ENCODE results near the gene VPS16.
A peak's percentile ranks its signal among the peaks of the same experiment; 100 is the strongest.
"Not testable (repeated sequence)": the region's sequence is repeated elsewhere in the genome, so short reads cannot be mapped to it uniquely, and the experiment has no call there.

VPS16 gene

GRCh38 chr20:2799688-2800520 is 40.6 kb upstream of the VPS16 start:
- H3K27me3 ChIP-seq (ENCODE audit: control insufficient read depth, insufficient read depth, low read length) = peaks cover 46% of the 10 kb centered on the region
- H3K4me3 ChIP-seq (ENCODE audit: low read depth, low read length) = peak overlapping the region; percentile 86
- H3K36me3 ChIP-seq (ENCODE audit: control insufficient read depth, insufficient read depth, low read length) = peaks cover 19% of the 10 kb centered on the region
- H3K4me1 ChIP-seq (ENCODE audit: control insufficient read depth, insufficient read depth, low read length) = peaks cover 5% of the 10 kb centered on the region
- no peaks in the 10 kb centered on the region for H3K9me3 ChIP-seq (ENCODE audit: control insufficient read depth, insufficient read depth, low read length)
- H3K9ac ChIP-seq (ENCODE audit: low read depth, low read length) = peak overlapping the region; percentile 2

GRCh38 chr20:2800521-2801285 is 39.8 kb upstream of the VPS16 start, which contains the start of gene CPXM1:
CPXM1 (minus strand) TSS chr20:2800627; CDS start chr20:2800572, 55 bp downstream.
- Histone ChIP-seq H3K9me3 (ENCODE audit: control insufficient read depth, insufficient read depth, low read length) (no peaks in the 10 kb centered on the region), H3K27me3 (ENCODE audit: control insufficient read depth, insufficient read depth, low read length) (peaks cover 54% of the 10 kb centered on the region), H3K4me1 (ENCODE audit: control insufficient read depth, insufficient read depth, low read length) (peaks cover 5% of the 10 kb centered on the region), H3K36me3 (ENCODE audit: control insufficient read depth, insufficient read depth, low read length) (peaks cover 15% of the 10 kb centered on the region), H3K4me3 (ENCODE audit: low read depth, low read length) (peak within 1 kb of the TSS; percentile 86), H3K9ac (ENCODE audit: low read depth, low read length) (peak within 1 kb of the TSS; percentile 2)

GRCh38 chr20:2801286-2801728 is 39.2 kb upstream of the VPS16 start:
- H3K9me3 ChIP-seq (ENCODE audit: control insufficient read depth, insufficient read depth, low read length) = no peaks in the 10 kb centered on the region
- H3K27me3 ChIP-seq (ENCODE audit: control insufficient read depth, insufficient read depth, low read length) = peaks cover 60% of the 10 kb centered on the region
- H3K36me3 ChIP-seq (ENCODE audit: control insufficient read depth, insufficient read depth, low read length) = peaks cover 15% of the 10 kb centered on the region
- H3K9ac ChIP-seq (ENCODE audit: low read depth, low read length) = no peak overlapping the region
- H3K4me3 ChIP-seq (ENCODE audit: low read depth, low read length) = peak overlapping the region; percentile 75
- peaks cover 5% of the 10 kb centered on the region for H3K4me1 ChIP-seq (ENCODE audit: control insufficient read depth, insufficient read depth, low read length)

DNA sequence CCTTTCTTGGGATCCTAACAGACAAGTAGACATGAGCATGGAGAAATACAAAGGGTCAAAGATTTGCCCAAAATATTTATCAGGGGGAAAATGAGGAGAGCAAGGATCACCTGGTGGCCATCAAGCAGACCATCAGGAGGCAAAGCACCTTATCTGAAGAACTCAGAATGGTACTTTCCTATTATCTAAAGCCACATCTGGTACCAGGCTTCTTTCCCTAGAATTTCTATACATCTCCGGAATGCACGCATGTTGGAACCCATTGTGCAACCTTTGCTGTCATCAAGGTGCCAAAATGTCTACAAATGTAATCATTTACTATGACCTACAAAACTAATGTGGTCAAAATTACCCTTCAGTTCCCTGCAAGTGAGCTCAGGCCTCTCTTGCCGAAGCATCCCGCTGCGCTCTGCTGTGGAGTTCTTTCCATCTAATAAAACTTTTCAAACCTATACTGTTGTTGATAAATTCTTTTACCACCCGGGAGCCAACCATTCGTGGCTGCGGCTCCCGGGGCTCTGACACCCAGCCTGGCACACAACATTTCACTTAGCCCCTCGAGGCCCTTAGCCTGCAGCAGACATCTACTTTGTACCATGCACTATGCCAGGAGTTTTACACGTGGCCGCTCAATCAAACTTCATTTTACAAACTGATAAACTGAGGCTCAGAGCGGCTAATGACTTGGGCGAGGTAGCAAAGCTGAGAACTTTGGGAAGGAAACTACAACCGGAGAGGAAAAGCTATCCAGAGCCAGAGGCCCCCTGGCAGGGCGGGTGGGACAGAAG is 36.3 kb upstream of the VPS16 start:
- Histone ChIP-seq H3K27me3 (ENCODE audit: control insufficient read depth, insufficient read depth, low read length) (peaks cover 73% of the 10 kb centered on the region), H3K4me1 (ENCODE audit: control insufficient read depth, insufficient read depth, low read length) (peaks cover 2% of the 10 kb centered on the region), H3K9ac (ENCODE audit: low read depth, low read length) (no peak overlapping the region), H3K4me3 (ENCODE audit: low read depth, low read length) (peak overlapping the region; percentile 13), H3K9me3 (ENCODE audit: control insufficient read depth, insufficient read depth, low read length) (no peaks in the 10 kb centered on the region), H3K36me3 (ENCODE audit: control insufficient read depth, insufficient read depth, low read length) (no peaks in the 10 kb centered on the region)

DNA sequence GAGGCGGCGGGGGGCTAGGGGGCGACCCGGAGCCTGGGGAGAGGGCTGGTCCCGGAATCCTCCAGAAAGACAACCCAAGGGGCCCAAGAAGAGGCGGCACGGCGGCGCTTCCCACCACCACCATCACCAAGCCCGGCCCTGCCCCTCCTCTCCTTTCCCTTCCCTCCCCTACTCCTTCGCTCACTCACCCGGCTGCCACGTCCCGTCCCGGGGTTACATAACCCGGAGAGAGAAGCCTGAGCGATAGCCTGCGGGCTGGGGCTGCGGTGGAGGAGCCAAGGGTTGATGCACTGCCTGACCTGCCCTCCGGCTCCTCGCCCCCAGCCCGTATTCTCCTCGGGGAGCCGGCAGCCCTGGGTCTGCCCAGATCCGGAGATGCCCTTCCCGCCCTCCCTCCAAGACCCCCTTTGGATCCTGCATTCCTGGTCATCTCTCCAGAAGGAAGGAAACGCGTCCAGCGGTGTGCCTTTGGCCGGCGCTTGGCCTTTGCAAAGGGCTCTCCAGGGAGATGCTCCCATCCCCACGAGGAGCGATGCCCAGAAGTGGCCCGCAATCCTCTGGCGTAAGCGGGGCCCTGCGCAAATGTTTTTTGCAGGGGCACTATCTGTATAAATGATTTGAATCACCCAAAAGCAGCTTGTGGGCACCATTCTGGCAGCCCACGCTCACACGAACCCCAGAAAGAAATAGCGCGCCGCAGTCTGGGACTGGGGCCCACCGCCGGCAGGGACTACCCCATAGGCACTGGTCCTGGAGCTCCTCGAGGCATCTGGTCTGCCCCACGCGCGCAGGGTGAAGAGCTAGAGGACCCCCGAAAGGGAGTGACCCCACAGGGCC is 35.5 kb upstream of the VPS16 start:
- Histone ChIP-seq H3K36me3 (ENCODE audit: control insufficient read depth, insufficient read depth, low read length) (no peaks in the 10 kb centered on the region), H3K4me1 (ENCODE audit: control insufficient read depth, insufficient read depth, low read length) (peaks cover 2% of the 10 kb centered on the region), H3K9ac (ENCODE audit: low read depth, low read length) (no peak overlapping the region), H3K9me3 (ENCODE audit: control insufficient read depth, insufficient read depth, low read length) (no peaks in the 10 kb centered on the region), H3K4me3 (ENCODE audit: low read depth, low read length) (peak overlapping the region; percentile 41), H3K27me3 (ENCODE audit: control insufficient read depth, insufficient read depth, low read length) (peaks cover 73% of the 10 kb centered on the region)

DNA sequence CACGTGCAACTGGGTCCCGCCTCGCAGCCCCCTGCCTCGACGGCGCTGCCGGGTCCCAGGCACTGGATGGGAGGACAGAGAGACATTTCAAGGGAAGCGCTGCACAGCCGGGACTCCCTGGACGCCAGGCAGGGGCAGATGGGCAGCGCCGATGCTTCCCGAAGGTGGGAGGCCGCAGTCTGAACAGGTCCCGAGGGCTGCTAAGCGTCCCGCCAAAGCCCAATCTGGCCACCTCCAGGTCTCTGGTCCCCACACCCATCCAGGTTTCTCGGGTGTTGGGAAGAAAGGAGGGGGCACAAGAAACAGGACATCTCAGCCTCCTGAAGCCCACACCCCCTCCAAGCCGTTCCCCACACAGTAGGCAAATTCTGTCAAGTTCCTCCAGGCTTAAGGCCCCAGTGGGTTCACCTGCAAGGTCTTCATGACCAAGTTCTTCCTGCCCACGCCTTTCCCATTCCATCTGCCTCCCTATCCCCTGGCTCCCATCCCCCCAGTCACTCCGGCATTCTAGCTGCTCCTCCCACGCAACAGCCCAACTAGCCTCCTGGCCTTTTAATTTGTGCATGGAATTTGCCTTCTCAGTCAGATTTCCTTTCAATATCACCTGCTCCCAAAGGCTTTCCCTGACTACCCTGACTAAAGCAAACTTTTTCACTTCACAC is 34.7 kb upstream of the VPS16 start:
- Histone ChIP-seq H3K36me3 (ENCODE audit: control insufficient read depth, insufficient read depth, low read length) (no peaks in the 10 kb centered on the region), H3K4me3 (ENCODE audit: low read depth, low read length) (peak overlapping the region; percentile 41), H3K9ac (ENCODE audit: low read depth, low read length) (no peak overlapping the region), H3K27me3 (ENCODE audit: control insufficient read depth, insufficient read depth, low read length) (peaks cover 71% of the 10 kb centered on the region), H3K9me3 (ENCODE audit: control insufficient read depth, insufficient read depth, low read length) (no peaks in the 10 kb centered on the region), H3K4me1 (ENCODE audit: control insufficient read depth, insufficient read depth, low read length) (peaks cover 2% of the 10 kb centered on the region)

DNA sequence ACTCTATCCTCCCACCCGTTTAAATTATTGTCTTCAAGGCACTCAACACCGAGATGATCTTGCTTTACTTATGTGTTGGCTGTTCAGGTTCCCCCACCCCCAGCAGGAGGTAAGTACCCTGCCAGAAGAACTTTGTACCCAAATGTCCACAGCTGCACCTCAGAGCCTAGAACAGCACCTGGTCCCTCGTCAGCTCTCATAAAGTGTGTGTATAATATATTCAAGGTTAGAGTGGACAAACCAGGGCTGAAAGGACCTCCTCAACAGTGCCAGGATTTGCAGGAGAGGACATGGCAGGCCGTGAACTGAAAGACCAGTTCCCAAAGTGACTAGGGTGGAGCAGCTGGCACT is 34.2 kb upstream of the VPS16 start:
- Histone ChIP-seq H3K9me3 (ENCODE audit: control insufficient read depth, insufficient read depth, low read length) (no peaks in the 10 kb centered on the region), H3K9ac (ENCODE audit: low read depth, low read length) (no peak overlapping the region), H3K36me3 (ENCODE audit: control insufficient read depth, insufficient read depth, low read length) (no peaks in the 10 kb centered on the region), H3K4me1 (ENCODE audit: control insufficient read depth, insufficient read depth, low read length) (peaks cover 1% of the 10 kb centered on the region), H3K4me3 (ENCODE audit: low read depth, low read length) (no peak overlapping the region), H3K27me3 (ENCODE audit: control insufficient read depth, insufficient read depth, low read length) (peaks cover 65% of the 10 kb centered on the region)

- Histone ChIP-seq H3K9ac (ENCODE audit: low read depth, low read length) (no peak overlapping the region), H3K4me3 (ENCODE audit: low read depth, low read length) (no peak overlapping the region), H3K27me3 (ENCODE audit: control insufficient read depth, insufficient read depth, low read length) (peaks cover 59% of the 10 kb centered on the region), H3K9me3 (ENCODE audit: control insufficient read depth, insufficient read depth, low read length) (no peaks in the 10 kb centered on the region), H3K4me1 (ENCODE audit: control insufficient read depth, insufficient read depth, low read length) (no peaks in the 10 kb centered on the region), H3K36me3 (ENCODE audit: control insufficient read depth, insufficient read depth, low read length) (no peaks in the 10 kb centered on the region)
These were observed 33.5 kb upstream of the VPS16 start for GRCh38 chr20:2807019-2807418.

- not testable (repeated sequence) for H3K9ac ChIP-seq (ENCODE audit: low read depth, low read length); H3K9me3 ChIP-seq (ENCODE audit: control insufficient read depth, insufficient read depth, low read length); H3K4me1 ChIP-seq (ENCODE audit: control insufficient read depth, insufficient read depth, low read length); H3K36me3 ChIP-seq (ENCODE audit: control insufficient read depth, insufficient read depth, low read length); H3K4me3 ChIP-seq (ENCODE audit: low read depth, low read length)
- H3K27me3 ChIP-seq (ENCODE audit: control insufficient read depth, insufficient read depth, low read length) = peaks cover 49% of the 10 kb centered on the region
These were observed 32.6 kb upstream of the VPS16 start for GRCh38 chr20:2807929-2808328.

DNA sequence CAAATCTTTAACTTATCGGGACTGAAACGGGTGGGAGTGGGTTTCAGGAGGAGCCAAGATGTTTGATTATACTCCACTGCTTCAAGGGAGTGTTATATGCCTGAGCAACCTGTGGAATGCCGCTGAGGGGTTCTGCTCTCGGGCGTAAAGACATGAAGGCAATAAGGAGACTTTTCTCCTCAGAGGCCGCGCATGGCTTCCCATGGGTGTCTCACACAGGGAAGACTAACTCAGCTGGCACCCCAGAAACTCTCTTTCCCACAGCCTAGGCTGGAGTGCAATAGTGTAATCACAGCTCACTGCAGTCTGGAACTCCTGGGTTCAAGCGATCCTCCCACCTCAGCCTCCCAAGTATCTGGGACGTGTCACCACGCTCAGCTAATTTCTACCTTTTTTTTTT is 30.9 kb upstream of the VPS16 start:
- no peaks in the 10 kb centered on the region for H3K36me3 ChIP-seq (ENCODE audit: control insufficient read depth, insufficient read depth, low read length)
- H3K27me3 ChIP-seq (ENCODE audit: control insufficient read depth, insufficient read depth, low read length) = peaks cover 32% of the 10 kb centered on the region
- H3K9me3 ChIP-seq (ENCODE audit: control insufficient read depth, insufficient read depth, low read length) = no peaks in the 10 kb centered on the region
- H3K9ac ChIP-seq (ENCODE audit: low read depth, low read length) = no peak overlapping the region
- no peaks in the 10 kb centered on the region for H3K4me1 ChIP-seq (ENCODE audit: control insufficient read depth, insufficient read depth, low read length)
- no peak overlapping the region for H3K4me3 ChIP-seq (ENCODE audit: low read depth, low read length)
